Measurements from ENCODE around the gene TMEM229B.

- no peak for TF ChIP-seq EZH2phosphoT487 (IDR thresholded peaks at IDR 0.05; ENCODE audit: borderline replicate concordance, low read depth)
- TF ChIP-seq RAD21 (IDR thresholded peaks at IDR 0.05; ENCODE audit: low read length): no peak
Measured at GRCh38 chr14:67528276-67528675, 39.8 kb upstream of the TMEM229B start.

All from SK-N-SH (cell line).